HUES64 (cell line): Measurements from ENCODE around the gene PIGM.

Experiments used
- H3K27ac ChIP-seq: 2 replicates; pipeline ENCODE4 v1.7.0; 2013; ENCODE audit warnings: low read depth, low read length, inconsistent platforms
- H3K27me3 ChIP-seq: 2 replicates; pipeline ENCODE4 v1.6.1; 2013; ENCODE audit warnings: mild to moderate bottlenecking, low read length; ENCODE audit not compliant: insufficient read depth
- H3K36me3 ChIP-seq: 2 replicates; pipeline ENCODE4 v1.6.1; 2013; ENCODE audit warnings: mild to moderate bottlenecking, low read length; ENCODE audit not compliant: insufficient read depth
- H3K4me1 ChIP-seq: 2 replicates; pipeline ENCODE4 v1.6.1; 2013; ENCODE audit warnings: mild to moderate bottlenecking, low read length, moderate library complexity; ENCODE audit not compliant: insufficient read depth
- H3K4me3 ChIP-seq: 2 replicates; pipeline ENCODE4 v1.5.1; 2013; ENCODE audit warnings: mild to moderate bottlenecking, low read length, moderate library complexity
- H3K9ac ChIP-seq: 2 replicates; pipeline ENCODE4 v1.6.1; 2013; ENCODE audit warnings: mild to moderate bottlenecking, low read depth, low read length
- H3K9me3 ChIP-seq: 2 replicates; pipeline ENCODE4 v1.6.1; 2013; ENCODE audit warnings: low read depth, low read length; ENCODE audit not compliant: insufficient read depth
- WGBS: fragments of 150-250, 120-280 bp; methylation state at CpG from one replicate; pipeline ENCODE4 v1.1.7; 2013; ENCODE audit warnings: missing lambda C conversion rate; 5-methylcytosine and 5-hydroxymethylcytosine counted together

Gene PIGM

DNA sequence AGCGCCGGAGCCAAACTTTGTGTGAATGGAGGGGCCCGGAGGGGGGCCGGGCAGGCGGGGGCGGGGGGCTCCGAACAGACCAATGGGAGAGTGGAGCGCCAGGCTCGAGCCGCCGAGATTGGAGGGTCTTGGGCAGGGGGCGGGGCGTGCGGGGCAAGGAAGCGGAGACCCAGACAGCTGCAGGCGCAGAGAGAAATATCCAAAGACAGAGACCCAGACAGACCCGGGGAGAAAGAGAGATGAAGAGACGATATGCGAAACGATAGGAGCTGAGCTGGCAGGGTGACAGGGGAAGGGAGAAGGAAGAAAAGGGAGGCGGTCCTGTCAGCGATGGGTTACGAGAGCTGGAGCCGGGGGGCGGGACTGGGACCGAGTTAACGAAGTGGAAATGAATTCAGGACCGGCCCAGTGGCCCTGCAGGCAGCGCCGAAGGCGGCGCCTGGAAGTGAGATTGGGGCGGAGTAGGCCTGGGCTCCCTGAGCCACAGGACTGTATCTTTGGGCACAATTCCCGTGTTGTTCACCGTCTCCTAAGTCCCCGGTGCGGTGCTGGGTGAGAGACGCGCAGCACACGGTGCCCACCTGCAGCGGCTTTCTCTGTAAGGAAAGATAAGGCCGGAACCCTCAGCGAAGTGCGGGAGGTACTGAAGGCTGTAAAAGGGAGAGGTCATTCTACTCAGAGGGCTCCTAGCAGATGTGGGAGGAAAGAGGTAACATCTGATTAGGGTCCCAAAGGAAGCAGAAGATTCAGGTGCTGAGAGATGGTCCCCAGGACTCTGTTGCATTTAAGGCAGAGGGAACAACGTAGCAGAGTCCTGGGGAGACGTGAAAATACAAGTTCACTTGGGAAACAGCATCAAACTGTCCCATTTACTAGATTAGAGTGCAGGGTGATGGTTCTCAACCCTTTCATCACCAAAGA is 38.7 kb upstream of the PIGM start:
- peaks cover 14% of the 10 kb centered on the region for H3K4me1 ChIP-seq
- peak overlapping the region; percentile 83 for H3K4me3 ChIP-seq
- H3K9me3 ChIP-seq: no peaks in the 10 kb centered on the region
- H3K36me3 ChIP-seq: no peaks in the 10 kb centered on the region
- H3K9ac ChIP-seq: peak overlapping the region; percentile 27; the same call in 1 of the 2 replicates
- peaks cover 54% of the 10 kb centered on the region for H3K27me3 ChIP-seq
- no peak overlapping the region for H3K27ac ChIP-seq
- 3% methylated on average over 45 of the region's 46 CpGs for WGBS

DNA sequence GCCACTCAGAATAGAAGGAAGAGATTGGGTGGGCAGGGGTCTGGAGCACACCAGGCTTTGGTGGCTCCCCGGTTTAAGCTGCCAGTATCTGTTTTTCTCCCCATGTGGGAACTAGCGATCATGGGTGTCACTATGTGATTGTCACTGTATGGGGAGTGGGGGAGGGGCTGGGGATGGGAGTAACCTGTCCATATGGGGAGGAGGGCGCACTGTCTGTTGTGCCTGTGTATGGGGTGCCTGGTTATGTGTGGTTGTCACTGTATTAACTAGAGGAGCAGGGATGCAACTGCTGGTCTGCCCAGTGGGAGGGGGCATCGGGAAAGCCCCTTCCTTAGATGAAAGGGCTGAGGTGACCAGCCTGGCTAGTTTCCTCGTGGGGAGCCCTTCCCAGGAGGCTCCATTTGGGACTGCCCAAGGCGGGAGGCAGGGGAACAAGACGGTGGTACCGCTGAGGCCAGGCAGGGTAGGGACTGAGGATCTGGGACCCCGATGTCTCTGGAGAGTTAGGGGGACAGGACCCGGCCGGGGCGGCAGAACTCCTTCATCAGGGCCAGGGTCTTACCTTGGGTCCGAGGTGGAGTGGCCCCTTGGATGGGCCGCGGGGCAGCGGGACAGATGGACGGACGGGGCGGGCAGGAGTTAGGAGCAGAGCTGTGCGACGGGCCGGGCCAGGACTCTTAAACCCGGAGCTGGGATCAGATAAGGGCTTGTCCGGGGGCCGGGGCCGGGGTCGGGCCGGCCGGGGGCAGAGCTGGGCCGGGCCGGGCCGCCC is 37.9 kb upstream of the PIGM start, which contains the start of gene KCNJ10:
Gene KCNJ10, minus strand, starts transcription at position 701 of the 772 bp plus-strand sequence. CDS start 27,628 bp downstream, outside the sequence.
- Histone ChIP-seq H3K4me3 (peak within 1 kb of the TSS; percentile 83), H3K9ac (peak within 1 kb of the TSS; percentile 27; the same call in 1 of the 2 replicates), H3K36me3 (no peaks in the 10 kb centered on the region), H3K27me3 (peaks cover 54% of the 10 kb centered on the region), H3K4me1 (peaks cover 14% of the 10 kb centered on the region), H3K9me3 (no peaks in the 10 kb centered on the region), H3K27ac (no peak within 1 kb of the TSS)
- 13% methylated on average over 32 of the region's 32 CpGs for WGBS

DNA sequence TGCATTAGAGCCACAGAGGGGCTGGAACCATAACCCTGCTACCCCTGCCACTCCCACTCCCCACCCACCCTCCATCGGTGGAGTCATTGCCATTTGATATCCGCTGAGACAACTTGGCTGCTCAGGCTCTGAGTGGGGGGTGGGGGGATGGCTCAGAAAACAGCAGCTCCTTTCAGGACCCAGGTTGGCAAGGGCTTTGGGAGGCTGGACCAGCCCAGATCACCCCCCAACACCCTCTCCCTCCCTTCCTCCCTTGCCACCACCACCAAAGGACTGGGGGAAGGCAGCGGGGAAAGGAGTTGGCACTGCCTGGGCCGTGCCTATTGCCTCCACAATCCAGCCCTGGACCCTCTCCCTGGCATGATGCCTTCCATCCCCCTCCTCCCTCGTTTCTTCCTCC is 36.4 kb upstream of the PIGM start:
- 86% methylated on average over 3 of the region's 5 CpGs for WGBS
- no peaks in the 10 kb centered on the region for H3K9me3 ChIP-seq
- H3K27ac ChIP-seq: no peak overlapping the region
- peaks cover 14% of the 10 kb centered on the region for H3K4me1 ChIP-seq
- H3K4me3 ChIP-seq: no peak overlapping the region
- H3K27me3 ChIP-seq: peaks cover 48% of the 10 kb centered on the region
- no peak overlapping the region for H3K9ac ChIP-seq
- H3K36me3 ChIP-seq: no peaks in the 10 kb centered on the region

DNA sequence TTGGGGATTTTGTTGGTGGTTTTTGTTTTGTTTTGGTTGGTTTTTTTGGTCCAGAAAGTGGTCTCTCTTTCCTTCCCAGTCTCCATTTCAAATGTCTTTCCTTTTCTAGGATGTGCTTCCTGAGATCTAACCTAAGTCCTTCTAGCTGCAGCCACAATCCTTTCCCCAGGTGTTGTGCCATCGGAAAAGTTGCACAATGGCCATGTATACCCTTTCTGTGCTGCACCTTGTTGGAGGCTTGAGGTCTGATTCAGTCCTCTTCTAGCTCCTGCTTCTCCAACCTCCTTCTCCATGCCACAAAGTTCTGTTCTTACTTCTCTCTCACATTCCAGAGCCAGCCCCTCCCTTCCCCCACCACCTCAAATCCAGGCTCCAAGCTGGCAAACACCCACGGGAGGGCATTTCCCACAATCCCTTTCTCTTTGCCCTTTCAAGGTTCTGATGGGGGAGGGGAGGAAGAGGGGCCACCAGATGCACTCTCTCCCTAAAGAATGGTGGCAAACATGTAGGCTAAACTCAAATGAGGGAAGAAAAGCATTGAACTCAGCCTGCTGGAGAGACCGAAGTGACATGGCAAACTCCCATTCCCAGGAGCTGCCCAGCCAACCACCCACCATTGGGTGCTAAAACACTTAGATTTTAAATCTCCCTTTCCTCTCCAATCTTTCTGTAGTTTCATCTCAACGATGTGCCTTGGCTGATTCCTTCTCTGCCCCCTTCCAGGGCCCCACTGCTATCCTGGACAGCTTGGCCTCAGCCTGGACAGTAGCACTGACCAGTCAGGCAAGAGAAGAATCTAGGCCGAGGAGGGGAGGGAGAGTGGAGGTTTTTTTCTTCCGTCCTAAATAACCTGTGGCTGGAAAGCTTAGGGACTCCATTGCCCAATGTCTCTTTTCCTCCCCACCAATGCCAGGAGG is 35.3 kb upstream of the PIGM start:
- peaks cover 40% of the 10 kb centered on the region for H3K27me3 ChIP-seq
- 75% methylated on average over 5 of the region's 6 CpGs for WGBS
- no peak overlapping the region for H3K27ac ChIP-seq

DNA sequence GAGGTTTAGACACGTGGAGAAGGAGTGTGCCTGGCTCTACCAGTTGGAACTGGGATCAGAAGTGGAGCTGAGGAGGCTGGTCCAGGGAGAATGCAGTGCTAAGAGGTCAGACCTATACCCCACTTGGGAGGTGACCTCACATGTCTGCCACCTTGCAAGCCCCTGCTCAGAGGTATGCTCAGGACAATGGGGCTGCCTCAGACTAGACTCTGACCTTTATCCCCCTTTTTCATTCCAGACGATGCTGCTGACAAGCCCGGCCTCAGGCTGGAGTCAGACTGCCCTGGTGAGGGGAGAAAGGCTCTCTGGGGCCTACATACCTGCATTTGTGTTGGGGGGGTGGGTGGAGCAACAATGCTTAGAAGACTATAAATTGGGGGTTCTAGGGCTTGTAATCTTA is 33.0 kb upstream of the PIGM start:
- Histone ChIP-seq H3K36me3 (no peaks in the 10 kb centered on the region), H3K9me3 (no peaks in the 10 kb centered on the region), H3K4me3 (no peak overlapping the region), H3K27me3 (peaks cover 21% of the 10 kb centered on the region), H3K9ac (no peak overlapping the region), H3K4me1 (peaks cover 25% of the 10 kb centered on the region), H3K27ac (no peak overlapping the region)
- 69% methylated on average over 3 of the region's 3 CpGs for WGBS

More for the DNA sequence above, 35.3 kb upstream of the PIGM start:
- Histone ChIP-seq H3K4me1 (peaks cover 25% of the 10 kb centered on the region), H3K36me3 (no peaks in the 10 kb centered on the region), H3K4me3 (no peak overlapping the region), H3K9ac (no peak overlapping the region), H3K9me3 (no peaks in the 10 kb centered on the region)

DNA sequence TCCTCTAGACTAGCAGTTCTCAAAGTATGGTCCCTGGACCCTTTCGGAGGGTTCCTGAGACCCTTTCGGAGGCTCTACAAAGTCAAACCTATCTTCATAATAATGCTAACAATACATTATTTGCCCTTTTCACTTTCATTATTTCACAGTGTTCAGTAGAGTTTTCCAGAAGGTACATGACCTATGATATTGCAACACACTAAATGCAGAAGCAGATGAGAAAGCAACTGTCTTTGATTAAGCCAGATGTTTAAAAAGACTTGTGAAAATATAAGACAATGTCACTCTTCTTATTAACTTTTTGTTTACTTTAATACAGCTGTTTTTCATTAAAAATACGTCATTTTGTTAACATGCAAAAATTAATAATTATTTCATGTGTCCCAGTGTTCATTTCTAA is 32.4 kb upstream of the PIGM start:
- 97% methylated on average over 3 of the region's 3 CpGs for WGBS
- H3K9ac ChIP-seq: no peak overlapping the region
- H3K9me3 ChIP-seq: no peaks in the 10 kb centered on the region
- H3K36me3 ChIP-seq: no peaks in the 10 kb centered on the region
- H3K4me1 ChIP-seq: peaks cover 25% of the 10 kb centered on the region
- no peak overlapping the region for H3K27ac ChIP-seq
- peaks cover 18% of the 10 kb centered on the region for H3K27me3 ChIP-seq
- H3K4me3 ChIP-seq: no peak overlapping the region

DNA sequence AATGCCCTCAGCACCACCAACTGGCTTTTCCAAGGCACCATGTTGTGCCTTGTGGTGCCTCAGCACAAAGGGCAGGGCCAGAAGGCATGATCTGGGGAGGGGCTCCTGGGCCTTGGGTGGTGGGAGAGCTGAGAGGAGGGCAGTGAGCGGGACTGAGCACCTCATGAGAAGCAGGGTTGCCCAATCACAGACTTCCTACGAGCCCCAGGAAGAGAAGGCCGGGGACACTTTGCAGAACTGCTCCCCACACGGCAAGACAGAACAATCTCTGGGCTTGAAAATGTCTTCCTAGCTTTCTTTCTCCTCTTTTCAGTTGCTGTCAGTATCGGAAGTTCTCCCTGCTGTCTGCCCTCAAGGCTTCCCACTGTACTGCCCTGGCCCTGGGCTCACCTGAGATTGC is 31.4 kb upstream of the PIGM start:
- Histone ChIP-seq H3K36me3 (no peaks in the 10 kb centered on the region), H3K4me3 (no peak overlapping the region), H3K27ac (no peak overlapping the region), H3K4me1 (peaks cover 25% of the 10 kb centered on the region), H3K9me3 (no peaks in the 10 kb centered on the region), H3K9ac (no peak overlapping the region), H3K27me3 (peaks cover 8% of the 10 kb centered on the region; the same call in 1 of the 2 replicates)
- WGBS: 91% methylated on average over 5 of the region's 5 CpGs

DNA sequence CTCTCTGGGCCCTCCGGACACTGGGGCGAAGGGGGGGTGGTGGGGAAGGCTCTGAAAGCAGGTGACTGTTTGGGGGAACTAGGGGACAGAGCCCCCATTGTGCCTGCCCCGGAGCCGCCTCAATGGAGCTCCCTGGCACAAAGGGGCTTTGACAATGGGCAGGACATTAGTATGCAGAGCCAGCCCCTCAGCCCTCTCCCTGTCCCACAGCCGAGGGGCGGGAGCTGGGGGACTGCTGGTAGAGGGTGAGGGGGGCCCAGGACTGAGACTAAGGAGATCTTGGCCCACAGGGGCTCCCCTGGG is 30.4 kb upstream of the PIGM start:
- Histone ChIP-seq H3K9ac (peak overlapping the region; percentile 21; the same call in 1 of the 2 replicates), H3K27ac (no peak overlapping the region), H3K4me1 (peaks cover 20% of the 10 kb centered on the region), H3K27me3 (0 out of 2 replicates have a peak, but pooled peaks cover 4% of the 10 kb centered on the region), H3K36me3 (no peaks in the 10 kb centered on the region), H3K9me3 (no peaks in the 10 kb centered on the region), H3K4me3 (no peak overlapping the region)
- 62% methylated on average over 6 of the region's 6 CpGs for WGBS

DNA sequence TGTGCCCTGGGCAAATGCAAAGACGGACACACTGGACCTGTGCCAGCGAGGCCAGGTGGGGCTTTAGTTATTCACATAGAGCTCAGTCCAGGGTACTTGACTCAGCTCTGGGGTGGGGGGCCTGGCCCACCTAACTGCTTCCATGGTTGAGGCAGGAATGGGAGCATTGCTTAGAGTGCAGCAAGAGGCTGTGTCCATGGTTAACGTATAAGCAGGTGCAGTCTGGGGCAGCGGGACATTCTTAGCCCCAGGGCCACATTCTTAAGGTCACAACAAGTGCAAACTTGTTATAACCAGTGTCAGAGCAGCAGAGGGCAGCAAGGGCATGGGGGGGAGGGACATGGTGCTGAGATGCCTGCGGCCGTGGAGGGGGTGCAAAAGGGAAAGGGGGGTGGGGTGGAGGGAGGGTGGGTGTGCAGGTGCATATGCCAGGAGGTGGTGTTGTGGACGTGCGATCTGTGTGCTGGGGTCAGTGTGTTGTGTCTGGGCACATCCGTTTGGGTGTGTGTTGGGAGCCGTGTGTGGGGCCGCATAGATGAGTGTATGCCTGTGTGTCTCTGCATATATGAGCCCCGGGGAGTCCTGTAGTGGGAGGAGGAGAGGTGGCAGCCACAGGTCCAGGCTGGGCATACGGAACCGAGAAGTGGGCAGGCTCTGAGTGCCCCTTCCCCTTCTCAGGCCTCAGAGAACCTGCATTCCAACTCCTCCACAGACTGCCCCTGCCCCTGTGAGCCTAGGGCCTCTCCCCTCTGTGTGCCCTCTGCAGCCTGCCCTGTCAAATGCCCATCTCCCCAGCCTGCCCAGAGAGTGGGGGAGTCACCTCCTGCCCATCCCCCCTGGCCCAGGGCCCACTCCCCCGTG is 29.8 kb upstream of the PIGM start:
- H3K27me3 ChIP-seq: 0 out of 2 replicates have a peak, but pooled peaks cover 4% of the 10 kb centered on the region
- H3K4me3 ChIP-seq: no peak overlapping the region
- H3K27ac ChIP-seq: no peak overlapping the region
- no peaks in the 10 kb centered on the region for H3K36me3 ChIP-seq
- H3K9me3 ChIP-seq: no peaks in the 10 kb centered on the region
- WGBS: 67% methylated on average over 15 of the region's 15 CpGs
- H3K4me1 ChIP-seq: peaks cover 15% of the 10 kb centered on the region
- peak overlapping the region; percentile 21; the same call in 1 of the 2 replicates for H3K9ac ChIP-seq

DNA sequence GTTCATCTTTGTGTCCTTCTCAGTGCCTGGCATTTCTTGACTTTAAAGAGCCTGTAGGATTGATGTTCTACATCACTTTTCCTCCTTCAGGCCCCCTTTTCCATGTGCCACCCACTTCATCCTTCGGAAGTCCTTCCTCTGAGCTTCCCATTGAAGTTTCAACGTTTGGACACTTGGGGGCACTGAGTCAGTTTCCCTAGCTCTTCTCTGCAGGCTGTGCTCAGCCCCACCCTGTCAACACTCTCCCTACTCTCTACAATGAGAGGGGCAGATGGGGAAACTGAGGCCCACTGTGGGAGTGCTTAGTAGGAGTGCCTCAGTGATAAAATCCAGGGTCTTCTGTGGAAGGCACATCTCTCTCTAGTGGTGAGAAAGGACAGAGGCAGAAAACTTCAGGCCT is 26.3 kb upstream of the PIGM start:
- Histone ChIP-seq H3K4me1 (peaks cover 14% of the 10 kb centered on the region), H3K36me3 (no peaks in the 10 kb centered on the region), H3K9ac (no peak overlapping the region), H3K9me3 (no peaks in the 10 kb centered on the region), H3K27me3 (peaks cover 8% of the 10 kb centered on the region; the same call in 1 of the 2 replicates), H3K27ac (no peak overlapping the region), H3K4me3 (no peak overlapping the region)
- 39% methylated on average over 2 of the region's 2 CpGs for WGBS
